ENCODE results near the gene AP1S2. TPM values are rescaled to one million over a fixed set of nuclear protein-coding genes. Genes with fewer than 3 reads are reported as not detected.

AP1S2 gene
- total and polyA plus RNA-seq, 9 of the 15 experiments (the other 6 are each of a cell fraction or from before 2014, with no cell fraction given) = 11.1 to 64.2 (median 25.8) TPM

- TF ChIP-seq, protein P1, sequence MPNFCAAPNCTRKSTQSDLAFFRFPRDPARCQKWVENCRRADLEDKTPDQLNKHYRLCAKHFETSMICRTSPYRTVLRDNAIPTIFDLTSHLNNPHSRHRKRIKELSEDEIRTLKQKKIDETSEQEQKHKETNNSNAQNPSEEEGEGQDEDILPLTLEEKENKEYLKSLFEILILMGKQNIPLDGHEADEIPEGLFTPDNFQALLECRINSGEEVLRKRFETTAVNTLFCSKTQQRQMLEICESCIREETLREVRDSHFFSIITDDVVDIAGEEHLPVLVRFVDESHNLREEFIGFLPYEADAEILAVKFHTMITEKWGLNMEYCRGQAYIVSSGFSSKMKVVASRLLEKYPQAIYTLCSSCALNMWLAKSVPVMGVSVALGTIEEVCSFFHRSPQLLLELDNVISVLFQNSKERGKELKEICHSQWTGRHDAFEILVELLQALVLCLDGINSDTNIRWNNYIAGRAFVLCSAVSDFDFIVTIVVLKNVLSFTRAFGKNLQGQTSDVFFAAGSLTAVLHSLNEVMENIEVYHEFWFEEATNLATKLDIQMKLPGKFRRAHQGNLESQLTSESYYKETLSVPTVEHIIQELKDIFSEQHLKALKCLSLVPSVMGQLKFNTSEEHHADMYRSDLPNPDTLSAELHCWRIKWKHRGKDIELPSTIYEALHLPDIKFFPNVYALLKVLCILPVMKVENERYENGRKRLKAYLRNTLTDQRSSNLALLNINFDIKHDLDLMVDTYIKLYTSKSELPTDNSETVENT (CRISPR knock-in tag; IDR thresholded peaks at IDR 0.05) = no peak
- TF ChIP-seq ZNF766 (CRISPR knock-in tag; conservative IDR thresholded peaks at IDR 0.05) (peak; percentile 14; the same call in 1 of the 2 replicates), CREB3 (tag; conservative IDR thresholded peaks at IDR 0.05; ENCODE audit: low read depth) (0 out of 2 replicates have a peak, but pooled peaks have one; percentile 2), GTF2B (IDR thresholded peaks at IDR 0.05; ENCODE audit: extremely low read depth, insufficient read length) (no peak), NRF1 (conservative IDR thresholded peaks at IDR 0.05 in 1 of 2, IDR thresholded peaks at IDR 0.05 in 1 of 2) (no peak), NCOA1 (IDR thresholded peaks at IDR 0.05; ENCODE audit: low read depth) (no peak), CBFA2T2 (conservative IDR thresholded peaks at IDR 0.05) (no peak), SPI1 (IDR thresholded peaks at IDR 0.05; ENCODE audit: borderline replicate concordance, low read depth, low read length) (no peak), TBL1XR1 (IDR thresholded peaks at IDR 0.05; ENCODE audit: low read length in 2 of 2) (no peak), ZNF395 (CRISPR knock-in tag; IDR thresholded peaks at IDR 0.05) (peak; percentile 1), BACH1 (tag; IDR thresholded peaks at IDR 0.05) (peak; percentile 82; the same call in 1 of the 2 replicates), ZNF589 (CRISPR knock-in tag; IDR thresholded peaks at IDR 0.05; ENCODE audit: low read depth) (peak; percentile 2; the same call in 1 of the 2 replicates), ZC3H8 (IDR thresholded peaks at IDR 0.05) (no peak), FOSL1 (tag; conservative IDR thresholded peaks at IDR 0.05) (0 out of 2 replicates have a peak, but pooled peaks have one; percentile 39), ZNF239 (CRISPR knock-in tag; IDR thresholded peaks at IDR 0.05) (no peak), NCOR1 (IDR thresholded peaks at IDR 0.05) (no peak), BRD4 (IDR thresholded peaks at IDR 0.05) (no peak), ZNF174 (CRISPR knock-in tag; IDR thresholded peaks at IDR 0.05) (no peak), U2AF1 (optimal IDR thresholded peaks at IDR 0.05; ENCODE audit: low read depth, low read length) (no peak), ZNF644 (tag; IDR thresholded peaks at IDR 0.05; ENCODE audit: low read depth) (no peak), MTA3 (IDR thresholded peaks at IDR 0.05; ENCODE audit: borderline replicate concordance) (no peak)
- TF ChIP-seq, protein P2, sequence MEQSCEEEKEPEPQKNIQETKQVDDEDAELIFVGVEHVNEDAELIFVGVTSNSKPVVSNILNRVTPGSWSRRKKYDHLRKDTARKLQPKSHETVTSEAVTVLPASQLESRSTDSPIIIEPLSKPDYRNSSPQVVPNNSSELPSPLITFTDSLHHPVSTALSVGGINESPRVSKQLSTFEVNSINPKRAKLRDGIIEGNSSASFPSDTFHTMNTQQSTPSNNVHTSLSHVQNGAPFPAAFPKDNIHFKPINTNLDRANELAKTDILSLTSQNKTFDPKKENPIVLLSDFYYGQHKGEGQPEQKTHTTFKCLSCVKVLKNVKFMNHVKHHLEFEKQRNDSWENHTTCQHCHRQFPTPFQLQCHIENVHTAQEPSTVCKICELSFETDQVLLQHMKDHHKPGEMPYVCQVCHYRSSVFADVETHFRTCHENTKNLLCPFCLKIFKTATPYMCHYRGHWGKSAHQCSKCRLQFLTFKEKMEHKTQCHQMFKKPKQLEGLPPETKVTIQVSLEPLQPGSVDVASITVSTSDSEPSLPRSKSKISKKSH (CRISPR knock-in tag; IDR thresholded peaks at IDR 0.05) = 0 out of 2 replicates have a peak, but pooled peaks have one; percentile 61
- TF ChIP-seq, protein P3, sequence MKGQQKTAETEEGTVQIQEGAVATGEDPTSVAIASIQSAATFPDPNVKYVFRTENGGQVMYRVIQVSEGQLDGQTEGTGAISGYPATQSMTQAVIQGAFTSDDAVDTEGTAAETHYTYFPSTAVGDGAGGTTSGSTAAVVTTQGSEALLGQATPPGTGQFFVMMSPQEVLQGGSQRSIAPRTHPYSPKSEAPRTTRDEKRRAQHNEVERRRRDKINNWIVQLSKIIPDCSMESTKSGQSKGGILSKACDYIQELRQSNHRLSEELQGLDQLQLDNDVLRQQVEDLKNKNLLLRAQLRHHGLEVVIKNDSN (CRISPR knock-in tag; IDR thresholded peaks at IDR 0.05) = no peak
Measured at GRCh38 chrX:15883540-15883863, 28.9 kb upstream of the AP1S2 start (continued).
